Measurements from ENCODE around the gene LRRC56. TPM values are rescaled to one million over a fixed set of nuclear protein-coding genes. Genes with fewer than 3 reads are reported as not detected.

LRRC56 gene
- total and polyA plus RNA-seq, 2 experiments from 2014 or later: 0.40 to 1.6 TPM

- WGBS (ENCODE audit: low lambda C conversion rate, missing lambda C conversion rate): 94% methylated on average over 24 of the region's 37 CpGs
- no peaks in the 10 kb centered on the region for H4K20me1 ChIP-seq (ENCODE audit: insufficient read depth, poor library complexity, severe bottlenecking)
- DNase-seq (ENCODE audit: low spot score): no peak
- H2AFZ ChIP-seq: no peak overlapping the region
- no peak for TF ChIP-seq CTCF (IDR thresholded peaks at IDR 0.05; ENCODE audit: poor library complexity)
- no peak for TF ChIP-seq EZH2 (IDR thresholded peaks at IDR 0.05; ENCODE audit: borderline replicate concordance)
- no peak for TF ChIP-seq EZH2phosphoT487 (IDR thresholded peaks at IDR 0.05; ENCODE audit: low read depth, severe bottlenecking, unreplicated experiment)
- H3K27ac ChIP-seq: no peak overlapping the region
- H3K27me3 ChIP-seq: no peaks in the 10 kb centered on the region
- no peaks in the 10 kb centered on the region for H3K79me2 ChIP-seq
- H3K4me2 ChIP-seq: no peak overlapping the region
- no peaks in the 10 kb centered on the region for H3K9me3 ChIP-seq (ENCODE audit: low read depth)
- no peaks in the 10 kb centered on the region for H3K4me1 ChIP-seq (ENCODE audit: insufficient read depth)
- no peaks in the 10 kb centered on the region for H3K36me3 ChIP-seq (replicated peaks; ENCODE audit: insufficient read depth, low read depth)
- H3K4me3 ChIP-seq: no peak overlapping the region
- no peaks in the 10 kb centered on the region for H3K9me2 ChIP-seq (replicated peaks; ENCODE audit: insufficient read depth)
Observed at GRCh38 chr11:494761-495536, 42.4 kb upstream of the LRRC56 start.

- DNase-seq (ENCODE audit: low spot score): no peak
- H3K27ac ChIP-seq: no peak overlapping the region
- H2AFZ ChIP-seq: no peak overlapping the region
- H3K79me2 ChIP-seq: no peaks in the 10 kb centered on the region
- no peak overlapping the region for H3K4me3 ChIP-seq
- no peaks in the 10 kb centered on the region for H3K27me3 ChIP-seq
- no peaks in the 10 kb centered on the region for H3K36me3 ChIP-seq (replicated peaks; ENCODE audit: insufficient read depth, low read depth)
- no peaks in the 10 kb centered on the region for H3K4me1 ChIP-seq (ENCODE audit: insufficient read depth)
- no peaks in the 10 kb centered on the region for H3K9me2 ChIP-seq (replicated peaks; ENCODE audit: insufficient read depth)
- WGBS (ENCODE audit: low lambda C conversion rate, missing lambda C conversion rate): 92% methylated on average over 10 of the region's 10 CpGs
- H3K4me2 ChIP-seq: no peak overlapping the region
- peaks cover 3% of the 10 kb centered on the region for H4K20me1 ChIP-seq (ENCODE audit: insufficient read depth, poor library complexity, severe bottlenecking)
- no peak for TF ChIP-seq EZH2 (IDR thresholded peaks at IDR 0.05; ENCODE audit: borderline replicate concordance)
- no peak for TF ChIP-seq EZH2phosphoT487 (IDR thresholded peaks at IDR 0.05; ENCODE audit: low read depth, severe bottlenecking, unreplicated experiment)
- no peak for TF ChIP-seq CTCF (IDR thresholded peaks at IDR 0.05; ENCODE audit: poor library complexity)
- no peaks in the 10 kb centered on the region for H3K9me3 ChIP-seq (ENCODE audit: low read depth)
Observed at GRCh38 chr11:495537-495931, 41.8 kb upstream of the LRRC56 start.

- 98% methylated on average over 29 of the region's 34 CpGs for WGBS (ENCODE audit: low lambda C conversion rate, missing lambda C conversion rate)
- H3K4me3 ChIP-seq: no peak overlapping the region
Observed at GRCh38 chr11:496834-497564, 40.3 kb upstream of the LRRC56 start.

More at GRCh38 chr11:496834-497564, 40.3 kb upstream of the LRRC56 start:
- no peak overlapping the region for H3K27ac ChIP-seq
- no peak for TF ChIP-seq CTCF (IDR thresholded peaks at IDR 0.05; ENCODE audit: poor library complexity)
- TF ChIP-seq EZH2phosphoT487 (IDR thresholded peaks at IDR 0.05; ENCODE audit: low read depth, severe bottlenecking, unreplicated experiment): no peak
- no peak for TF ChIP-seq EZH2 (IDR thresholded peaks at IDR 0.05; ENCODE audit: borderline replicate concordance)
- H3K4me1 ChIP-seq (ENCODE audit: insufficient read depth): no peaks in the 10 kb centered on the region
- no peak for DNase-seq (ENCODE audit: low spot score)
- H4K20me1 ChIP-seq (ENCODE audit: insufficient read depth, poor library complexity, severe bottlenecking): peaks cover 4% of the 10 kb centered on the region
- H3K9me3 ChIP-seq (ENCODE audit: low read depth): no peaks in the 10 kb centered on the region
- no peak overlapping the region for H2AFZ ChIP-seq
- peaks cover 5% of the 10 kb centered on the region for H3K79me2 ChIP-seq
- no peak overlapping the region for H3K4me2 ChIP-seq
- no peaks in the 10 kb centered on the region for H3K36me3 ChIP-seq (replicated peaks; ENCODE audit: insufficient read depth, low read depth)
- H3K9me2 ChIP-seq (replicated peaks; ENCODE audit: insufficient read depth): no peaks in the 10 kb centered on the region
- no peaks in the 10 kb centered on the region for H3K27me3 ChIP-seq

Data from hepatocyte (in vitro differentiated cells).